Suppressor macrophage treated with lipopolysaccharide for 4 hours (primary cell): ENCODE results near the gene PTPRT.

ENCODE experiments used
- DNase-seq: peaks from one replicate; pipeline ENCODE4 v3.0.0-alpha.2; 2020

Gene PTPRT

DNA sequence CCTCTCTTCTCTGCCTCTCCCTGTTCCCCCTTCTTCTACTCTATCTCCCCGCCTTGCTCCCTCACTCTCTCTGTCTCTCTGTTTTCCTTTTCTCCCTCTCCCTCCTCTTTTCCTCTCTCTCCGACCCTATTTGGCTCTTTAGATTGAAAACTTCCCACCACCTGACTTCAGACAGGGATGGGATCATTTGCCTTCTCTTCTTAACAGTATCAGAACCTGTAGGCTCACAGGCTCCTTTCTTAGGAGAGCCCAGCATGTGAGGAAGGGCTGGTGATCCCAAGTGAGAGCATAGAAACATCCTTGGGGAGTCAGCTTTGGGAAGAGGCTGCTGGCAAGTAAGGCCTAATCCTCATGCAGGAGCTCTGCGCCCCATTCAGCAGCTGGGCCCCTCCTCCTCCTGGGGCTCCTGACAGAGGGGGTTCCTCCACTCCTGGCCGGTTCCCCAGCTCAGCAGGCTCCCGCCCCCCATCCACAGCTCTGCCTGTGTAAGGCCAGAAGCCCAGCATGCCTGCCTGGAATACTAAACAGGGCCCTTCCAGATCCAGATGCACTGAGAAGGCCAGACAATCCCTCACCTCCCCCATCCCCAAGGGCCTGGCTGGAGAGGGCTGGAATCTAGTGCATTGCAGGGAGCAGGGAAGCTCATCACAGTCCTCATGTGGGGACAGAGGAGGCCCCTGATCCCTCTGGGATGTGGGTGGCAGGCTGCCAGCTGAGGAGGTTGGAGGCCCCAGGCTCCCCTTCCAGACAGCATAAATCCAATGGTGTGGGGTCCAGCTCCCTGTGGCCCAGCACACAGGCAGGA, 93.4 kb downstream of the PTPRT start:
- DNase-seq: no peak

DNA sequence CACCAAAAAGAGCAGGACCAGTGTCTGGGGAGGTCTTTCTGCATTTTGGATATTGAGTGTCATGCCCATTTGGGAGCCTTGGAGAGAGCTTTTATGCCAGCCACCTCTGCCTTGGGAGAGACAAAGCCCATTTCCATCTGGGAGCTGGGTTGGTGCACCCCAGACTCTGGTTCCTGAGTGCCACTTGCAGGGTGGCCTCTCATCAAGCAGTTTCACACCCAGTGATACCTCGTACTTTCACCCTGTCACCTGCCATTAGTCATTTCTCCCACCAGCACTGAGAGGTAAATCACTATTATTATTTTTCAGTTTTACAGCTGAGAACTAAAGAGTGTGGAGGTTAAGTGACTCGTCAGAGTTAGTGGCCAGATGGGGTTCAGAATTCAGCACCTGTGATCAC, 94.7 kb downstream of the PTPRT start:
- DNase-seq: no peak

DNA sequence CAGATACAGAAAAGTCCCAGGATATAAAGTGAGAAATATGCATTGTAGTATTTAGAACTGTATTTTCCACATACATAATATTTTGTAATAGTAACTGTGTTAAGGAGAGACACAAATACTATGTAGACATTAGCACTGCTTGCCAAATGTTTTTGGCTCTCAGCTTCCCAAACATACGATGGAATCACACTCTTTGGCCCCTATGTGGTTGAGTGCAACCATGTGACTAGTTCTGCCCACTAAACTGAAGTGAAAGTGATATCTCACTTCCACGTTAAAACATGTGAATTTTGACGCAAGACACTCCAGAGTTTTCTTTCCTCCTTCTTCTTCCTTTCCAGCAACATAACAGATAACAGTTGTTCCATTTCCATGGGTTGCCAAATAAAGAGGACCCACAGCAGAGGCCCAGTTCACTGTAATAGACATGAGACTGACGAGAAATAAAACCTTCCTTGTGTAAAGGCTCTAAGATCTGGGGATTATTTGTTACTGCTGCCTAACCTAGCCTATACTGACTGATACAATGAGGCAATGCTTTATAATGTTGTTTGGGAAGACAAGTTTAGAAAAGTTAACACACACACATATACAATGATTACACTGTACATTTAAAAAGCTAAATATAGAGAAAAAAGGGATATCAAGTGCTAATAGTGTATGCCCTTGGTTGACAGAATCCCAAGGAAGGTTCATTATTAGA, 97.2 kb downstream of the PTPRT start:
- no peak for DNase-seq

DNA sequence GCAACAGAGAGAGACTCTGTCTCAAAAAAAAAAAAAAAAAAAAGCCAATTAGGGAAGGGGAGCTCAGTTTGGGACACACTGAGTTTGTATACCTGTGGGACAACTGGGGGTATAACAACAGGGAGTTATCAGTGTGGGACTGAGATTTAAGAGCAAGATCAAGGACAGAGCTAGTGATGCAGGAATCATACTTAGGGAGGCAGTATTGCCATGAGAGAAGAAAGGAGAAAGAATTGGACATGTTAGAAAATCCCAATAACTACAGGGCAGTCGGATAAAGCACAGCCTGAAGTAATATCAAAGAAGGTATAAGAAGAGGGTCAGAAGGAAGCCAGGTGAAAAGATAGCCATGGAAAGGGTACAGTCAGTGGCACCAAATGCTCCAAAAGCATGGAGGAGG, 121.2 kb downstream of the PTPRT start:
- no peak for DNase-seq

DNA sequence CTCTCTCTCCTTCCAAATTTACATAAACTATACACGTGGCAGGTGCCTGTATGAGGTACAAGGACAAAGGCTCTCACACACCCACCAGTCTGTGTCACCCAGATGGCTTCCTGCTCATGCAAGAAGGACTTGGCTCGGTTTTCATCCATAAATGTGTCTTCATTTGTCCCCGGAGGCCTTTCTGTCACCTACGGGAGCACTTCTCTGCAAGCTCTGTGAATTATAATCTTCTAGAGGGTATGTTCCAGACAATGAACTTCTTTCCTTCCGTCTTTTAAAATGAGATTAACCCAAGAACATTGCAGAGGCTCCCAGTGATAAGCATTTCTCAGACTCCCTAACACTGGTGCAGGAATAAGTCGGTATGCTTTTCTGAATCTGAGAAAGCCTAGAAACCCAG, 123.6 kb downstream of the PTPRT start:
- DNase-seq: no peak

DNA sequence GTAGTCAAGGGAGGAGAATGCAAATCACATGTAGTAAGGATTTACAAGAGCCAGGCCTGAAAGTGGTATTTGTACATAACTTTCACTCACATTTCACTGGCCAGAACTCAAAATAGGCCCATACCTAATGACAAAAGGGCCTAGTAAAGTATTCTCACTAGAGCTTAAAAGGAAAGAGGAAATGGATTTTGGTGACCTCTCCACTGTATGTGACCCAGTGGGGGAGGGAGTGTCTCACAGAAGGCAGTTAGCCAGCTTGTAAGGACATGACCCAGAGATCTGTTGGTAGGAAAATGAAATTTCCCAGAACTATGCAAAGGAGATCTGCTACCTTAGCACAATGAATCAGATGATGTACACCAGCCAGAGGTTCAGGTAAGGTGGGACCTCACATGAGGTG, 124.4 kb downstream of the PTPRT start:
- no peak for DNase-seq

DNA sequence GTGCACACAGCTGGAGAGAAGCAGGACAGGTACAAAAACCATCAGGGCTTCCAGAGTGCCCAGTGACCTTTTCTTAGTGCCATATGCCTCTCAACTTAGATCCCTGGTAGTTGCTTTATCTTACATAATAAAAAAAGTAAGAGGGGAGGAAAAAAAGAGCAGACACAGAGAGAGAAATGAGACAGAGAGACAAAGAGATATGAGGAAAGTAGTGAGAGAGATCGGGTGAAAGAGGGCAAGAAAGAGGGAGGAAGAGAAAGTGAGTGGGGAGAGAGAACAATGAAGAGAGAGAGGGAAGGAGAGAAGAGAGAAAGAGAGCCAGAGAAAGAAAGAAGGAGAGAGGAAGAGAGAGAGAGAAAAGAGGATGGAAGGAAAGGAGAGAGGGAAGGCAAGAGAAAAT, 131.6 kb downstream of the PTPRT start:
- DNase-seq: no peak

DNA sequence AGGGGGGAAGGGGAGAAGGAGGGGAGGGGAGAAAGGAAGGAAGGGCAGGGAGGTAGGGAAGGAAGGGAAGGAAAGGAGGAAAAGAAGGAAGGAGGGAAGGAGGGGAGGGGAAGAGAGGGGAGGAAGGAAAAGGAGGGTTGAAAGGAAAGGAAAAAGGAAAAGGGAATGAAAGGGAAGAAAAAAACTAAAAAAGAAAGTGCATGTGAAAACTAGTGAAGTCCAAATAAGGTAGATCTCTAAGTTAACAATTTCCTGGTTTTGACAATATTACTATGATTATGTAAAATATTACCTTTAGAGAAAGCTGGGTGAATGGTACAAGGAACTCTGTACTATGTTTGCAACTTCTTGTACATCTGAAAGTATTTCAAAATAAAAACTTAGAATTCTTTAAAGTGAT, 132.4 kb downstream of the PTPRT start:
- no peak for DNase-seq

DNA sequence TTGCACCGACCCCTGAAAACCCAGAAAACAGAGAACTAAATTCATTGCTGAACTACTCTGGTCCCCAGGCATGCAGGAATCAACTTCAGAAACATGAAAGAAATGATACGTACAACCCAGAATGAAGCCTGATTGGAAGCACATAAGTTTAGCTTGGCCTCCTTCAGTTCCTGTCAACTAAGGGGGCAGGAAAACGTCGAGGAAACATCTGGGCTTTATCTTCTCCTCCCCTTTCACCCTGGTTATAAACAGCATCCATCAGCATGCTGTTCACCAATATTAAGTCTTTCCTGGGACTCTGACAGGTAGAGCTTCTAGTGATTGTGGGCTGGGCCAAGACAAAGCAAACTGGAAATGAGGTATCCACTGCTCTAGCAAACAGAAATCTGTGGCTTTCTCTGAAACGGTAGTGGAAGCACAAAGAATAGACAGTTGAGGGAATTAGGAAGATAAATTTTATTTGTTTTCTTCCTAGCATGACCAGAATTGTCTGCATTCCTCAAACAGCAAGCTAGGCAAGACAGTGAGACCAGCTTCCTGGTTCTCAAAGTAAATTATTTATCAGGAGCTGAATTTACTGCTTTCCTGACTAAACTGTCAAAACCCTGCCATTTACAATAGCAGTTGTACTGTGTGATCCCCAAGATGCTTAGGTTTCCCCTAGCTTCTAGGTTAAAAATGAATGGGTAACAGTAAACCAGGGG, 134.4 kb downstream of the PTPRT start:
- no peak for DNase-seq

DNA sequence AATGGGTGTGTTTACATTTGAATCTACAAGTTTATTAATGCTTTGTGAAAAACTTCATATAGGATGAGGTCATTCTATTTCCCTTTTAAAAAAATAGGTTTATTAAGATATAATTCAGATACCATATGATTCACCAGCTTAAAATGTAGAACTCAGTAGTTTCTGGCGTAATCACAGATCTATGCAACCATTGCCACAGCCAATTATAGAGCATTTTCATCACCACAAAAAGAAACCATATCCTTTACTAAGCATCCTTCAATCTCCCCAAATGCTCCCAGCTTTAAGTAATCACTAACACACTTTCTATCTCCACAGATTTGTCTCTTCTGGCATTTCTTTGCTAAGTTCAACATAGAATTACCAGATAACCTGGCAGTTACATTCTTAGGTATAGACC, 137.2 kb downstream of the PTPRT start:
- DNase-seq: no peak

DNA sequence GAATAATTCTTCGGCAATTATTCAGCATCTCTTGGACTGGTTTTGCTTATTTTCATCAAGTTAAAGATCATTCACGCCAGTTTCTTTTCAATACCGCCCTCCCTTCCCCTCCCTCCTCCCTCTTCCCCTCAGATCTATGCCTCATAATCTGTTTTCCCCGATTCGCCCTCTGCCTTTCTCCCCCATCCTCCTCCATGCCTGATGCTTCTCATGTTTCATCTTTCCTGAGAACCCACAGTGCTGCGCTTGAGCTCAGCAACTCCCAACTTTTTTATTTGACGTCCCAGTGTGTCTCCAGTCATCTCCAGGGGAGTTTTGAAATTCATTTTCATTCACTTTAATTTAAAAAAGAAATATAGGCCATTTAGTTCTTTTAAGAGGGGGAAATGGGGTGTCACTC, 142.7 kb downstream of the PTPRT start:
- no peak for DNase-seq

DNA sequence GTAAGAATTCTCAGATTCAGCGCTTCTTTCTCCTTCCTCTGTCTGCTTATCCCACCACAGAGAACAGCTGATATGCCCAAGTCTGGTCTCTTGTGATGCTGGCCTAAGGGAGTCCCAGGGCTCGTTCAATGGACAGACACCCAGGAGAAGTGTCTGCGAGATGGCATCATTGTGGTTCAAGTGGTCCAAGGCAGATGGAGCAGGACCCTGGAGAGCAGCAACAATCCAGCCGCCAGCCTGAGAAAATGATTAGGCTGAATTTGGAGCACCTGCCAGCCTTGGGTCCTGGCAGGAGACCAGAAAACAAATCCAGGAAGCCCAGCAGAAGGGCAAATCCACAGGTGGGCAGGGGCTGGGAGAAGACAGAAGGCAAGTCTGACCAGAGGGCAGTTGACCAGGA, 145.8 kb downstream of the PTPRT start:
- no peak for DNase-seq

DNA sequence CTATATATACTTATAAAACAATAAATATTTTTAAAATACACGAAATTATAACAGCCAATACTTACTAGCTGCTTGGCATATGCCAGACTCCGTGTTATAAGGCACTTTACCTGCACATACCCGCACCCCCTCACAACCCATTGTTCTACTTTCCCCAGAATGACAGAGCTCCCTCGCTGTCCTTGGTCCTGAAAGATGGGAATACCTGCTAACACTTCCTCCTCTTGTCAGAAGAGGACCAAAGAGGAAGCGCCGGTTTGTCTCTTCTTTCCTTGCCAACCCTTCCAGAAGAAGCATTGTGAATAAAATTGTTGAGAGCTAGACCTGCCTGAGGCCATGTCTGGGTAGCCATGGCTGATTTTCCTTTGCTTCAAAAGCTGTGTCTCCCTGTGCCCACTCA, 149.3 kb downstream of the PTPRT start:
- peak; percentile 1 for DNase-seq

DNA sequence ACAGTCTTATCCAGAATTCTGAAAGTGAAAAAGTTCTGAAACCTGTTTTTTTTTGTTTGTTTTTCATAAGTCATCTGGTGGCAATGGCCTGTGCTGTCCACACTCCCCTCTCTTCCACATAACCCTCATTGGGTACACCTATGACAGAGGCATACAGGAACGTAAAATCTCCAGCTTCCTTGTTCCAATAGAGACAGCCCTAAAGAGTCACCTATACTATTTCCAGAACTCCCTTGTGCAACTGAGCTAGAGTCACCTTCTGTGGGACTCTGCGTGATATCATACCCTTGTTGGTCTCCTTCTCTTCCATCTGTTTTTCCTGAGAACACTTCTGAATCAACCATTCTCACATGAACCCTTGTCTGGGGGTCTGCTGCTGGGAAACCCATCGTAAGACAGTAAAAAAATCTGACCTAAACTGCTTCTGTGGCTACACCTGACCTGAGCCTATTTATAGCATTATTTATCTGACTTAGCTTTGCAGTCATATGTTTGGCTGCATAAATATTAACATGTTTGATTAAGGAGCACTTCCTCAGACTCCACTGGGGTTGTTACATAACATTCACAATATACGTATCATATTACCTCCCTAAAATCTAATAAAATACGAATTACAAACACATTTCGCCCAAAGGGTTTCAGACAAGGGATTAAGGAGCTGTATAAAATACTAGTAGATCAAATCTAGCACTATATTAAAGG, 151.9 kb downstream of the PTPRT start:
- DNase-seq: no peak

DNA sequence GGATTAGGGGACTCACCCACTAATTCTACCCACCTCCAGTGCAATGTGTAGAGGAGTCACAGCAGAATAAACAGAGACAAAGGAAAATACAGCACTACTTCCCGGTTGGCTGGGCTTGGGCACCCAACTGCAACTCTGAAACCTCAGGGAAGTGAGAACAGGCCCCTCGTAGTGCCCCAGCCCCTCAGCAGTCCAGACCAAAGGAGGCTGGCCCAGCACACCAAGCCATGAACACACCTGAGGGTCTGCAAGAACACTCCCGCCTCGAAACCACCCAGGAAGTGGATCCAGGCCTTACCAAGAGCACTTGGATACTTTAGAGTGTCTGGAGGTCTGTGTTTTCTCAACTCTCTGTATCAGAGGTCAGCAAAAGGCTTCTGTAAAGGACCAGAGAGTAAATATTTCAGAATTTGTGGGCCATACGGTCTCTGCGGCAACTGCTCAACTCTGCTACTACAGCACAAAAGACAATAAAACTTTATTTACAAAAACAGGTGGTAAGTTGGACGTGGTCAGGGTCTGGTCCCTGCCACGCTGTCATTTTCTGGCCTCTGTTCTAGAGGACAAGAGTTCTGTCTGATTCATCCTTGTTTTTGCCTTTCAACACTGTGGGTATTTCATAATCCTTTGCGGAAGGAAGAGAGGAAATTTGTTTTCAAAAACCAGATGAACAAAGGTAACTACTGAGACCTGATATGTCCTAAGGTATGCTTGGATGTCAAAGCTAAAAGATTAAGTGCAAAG, 154.6 kb downstream of the PTPRT start:
- no peak for DNase-seq

DNA sequence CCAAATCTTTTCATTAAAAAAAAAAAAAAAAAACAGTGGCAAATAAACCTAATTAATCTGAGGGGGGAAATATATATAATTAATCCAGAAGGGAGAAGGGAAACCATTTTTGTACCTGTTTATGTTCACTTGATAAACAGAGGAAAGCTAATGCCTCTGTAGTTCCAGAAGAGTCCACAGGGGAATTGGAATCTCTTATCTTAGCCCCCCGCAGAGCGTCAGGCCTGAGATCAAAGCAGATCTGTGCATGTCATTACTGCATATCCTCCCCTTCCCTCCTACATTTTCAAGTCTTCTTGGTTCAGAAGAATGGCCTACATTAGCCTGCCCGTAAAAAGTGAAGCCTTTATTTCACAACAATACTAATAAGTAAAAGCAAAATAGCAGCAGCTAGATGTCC, 157.2 kb downstream of the PTPRT start:
- DNase-seq: no peak

DNA sequence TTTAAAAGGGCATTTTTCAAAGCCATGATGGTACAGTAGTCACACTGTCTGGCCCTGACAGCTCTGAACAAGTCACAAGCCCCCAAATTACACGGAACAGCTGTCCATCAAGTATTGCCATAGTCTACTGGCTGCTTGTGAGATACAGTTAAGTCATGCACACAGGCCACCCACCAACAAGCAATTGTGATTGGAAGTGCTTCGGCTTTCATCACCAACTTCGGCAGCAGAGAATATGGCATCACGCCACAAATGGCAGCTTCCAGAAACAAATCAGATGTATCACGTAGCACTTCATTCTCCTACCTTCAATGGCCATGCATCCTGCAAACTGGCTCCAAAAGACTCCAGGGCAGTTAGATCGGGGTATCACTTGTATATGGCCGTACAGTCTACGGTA, 160.5 kb downstream of the PTPRT start:
- no peak for DNase-seq

DNA sequence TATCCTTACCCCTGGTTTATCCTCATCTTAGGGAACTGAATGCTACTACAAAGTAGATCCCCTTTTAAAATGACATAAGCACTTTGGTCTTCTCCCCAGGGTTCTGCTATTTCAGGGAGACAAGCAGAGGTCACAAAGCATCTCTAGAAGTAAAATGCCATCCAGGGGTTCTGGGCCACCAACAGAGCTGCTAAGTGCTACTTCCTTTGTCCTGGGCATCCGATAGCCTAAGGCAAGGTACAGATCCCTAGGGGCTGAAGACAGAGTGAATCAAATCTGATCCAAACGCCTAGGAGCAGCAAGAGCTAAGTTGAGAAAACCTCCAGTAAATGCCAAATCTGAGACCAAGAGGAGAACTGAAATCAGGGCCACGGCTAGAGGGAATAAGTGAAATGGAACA, 161.2 kb downstream of the PTPRT start:
- no peak for DNase-seq

DNA sequence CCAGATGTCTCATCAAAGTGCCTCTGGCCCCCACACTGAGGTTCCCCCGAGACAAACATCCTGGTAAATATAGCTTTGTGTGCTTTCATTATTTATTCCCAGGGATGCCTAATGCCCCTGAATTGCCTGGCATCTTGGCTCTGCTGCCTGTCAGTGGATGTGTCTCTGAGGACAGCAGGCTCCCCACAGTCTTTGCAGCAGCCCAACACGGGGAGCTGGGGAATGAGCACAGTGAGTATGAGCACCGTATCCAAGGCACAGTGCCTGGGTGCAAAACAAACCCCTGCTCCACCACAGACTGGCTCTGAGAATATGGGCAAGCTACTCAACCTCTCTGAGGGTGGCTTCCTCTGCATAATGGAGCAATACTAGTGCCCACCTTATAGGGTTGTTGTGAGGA, 165.9 kb downstream of the PTPRT start:
- DNase-seq: no peak

DNA sequence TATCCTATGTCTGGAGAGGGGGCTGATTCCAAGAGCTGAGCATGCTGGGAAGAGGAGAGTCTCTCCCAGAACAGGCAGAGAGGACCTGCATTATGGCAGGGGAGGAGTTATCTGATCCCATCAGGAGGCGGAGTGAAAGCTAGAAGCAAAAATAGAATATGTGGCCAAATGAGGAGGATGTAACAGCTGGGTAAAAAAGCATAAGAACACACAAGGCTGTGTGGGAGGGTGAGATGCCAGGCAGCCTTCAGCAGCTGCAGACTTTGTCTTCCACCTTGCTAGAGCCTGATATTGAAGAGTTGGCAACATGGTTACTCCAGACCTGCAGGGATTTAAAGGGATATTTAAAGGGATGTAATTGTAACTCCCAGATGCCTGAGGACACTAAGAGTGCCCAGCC, 167.1 kb downstream of the PTPRT start:
- DNase-seq: no peak

DNA sequence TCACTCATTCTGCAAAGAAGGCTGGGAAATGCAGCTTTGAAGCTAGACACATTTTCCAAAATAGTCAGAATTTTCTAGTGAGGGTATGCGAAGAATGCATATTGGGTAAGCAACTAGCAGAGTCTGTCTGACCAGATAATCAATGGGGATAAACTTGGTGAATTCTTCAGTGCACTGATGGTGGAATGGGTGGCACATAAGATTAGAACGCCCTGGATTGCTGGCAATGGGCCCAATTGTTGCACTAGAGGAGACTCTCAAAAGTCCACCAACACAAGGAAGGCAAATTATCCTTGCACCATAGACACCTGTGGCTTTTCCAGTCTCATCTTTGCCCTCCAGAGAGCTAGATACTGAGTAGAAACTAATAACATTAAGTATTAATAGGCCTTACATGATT, 167.6 kb downstream of the PTPRT start:
- DNase-seq: no peak

DNA sequence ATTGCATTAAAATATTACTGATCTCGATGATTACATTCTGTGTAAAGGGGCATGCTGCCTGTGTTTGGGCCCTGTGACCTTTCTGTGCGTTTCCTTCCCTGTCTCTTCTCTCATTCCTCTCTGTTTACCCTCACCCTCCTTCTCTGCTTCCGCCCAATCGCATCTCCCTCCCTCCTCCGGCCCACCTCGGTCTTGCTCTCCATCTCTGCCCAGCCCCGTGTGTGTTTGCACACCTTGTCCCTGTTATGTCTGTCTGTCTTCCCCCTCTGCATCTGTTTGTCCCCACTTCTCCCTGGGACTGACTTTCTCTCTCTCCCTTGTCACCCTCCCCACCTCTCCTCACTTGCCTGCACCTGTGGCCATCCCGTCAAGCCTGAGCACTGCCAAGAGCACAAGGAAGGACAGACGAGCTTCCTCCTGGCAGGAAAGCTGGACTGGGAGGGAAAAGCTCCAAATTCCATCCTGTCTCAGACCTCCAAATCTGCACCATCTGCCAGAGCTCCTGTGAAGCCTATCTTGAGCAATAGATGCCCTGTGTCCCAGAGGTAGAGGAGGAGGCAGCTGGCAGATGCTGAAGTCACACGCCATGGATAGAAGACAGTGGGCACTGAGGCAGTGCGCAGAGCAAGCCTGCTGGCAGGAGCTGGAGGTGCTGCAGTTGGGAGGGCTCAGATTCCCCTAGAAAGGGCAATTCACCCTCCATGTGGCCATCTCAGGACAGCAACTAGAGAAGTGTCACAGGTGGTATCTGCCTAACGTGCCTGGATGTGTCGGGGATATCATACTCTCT, 172.3 kb downstream of the PTPRT start:
- DNase-seq: no peak
